GM21360 (cell line): ENCODE measurements around the gene ZNF766.
"Not testable (repeated sequence)": the region's sequence is repeated elsewhere in the genome, so short reads cannot be mapped to it uniquely, and the experiment has no call there.

Experiments used
- ATAC-seq: cut with Tn5 transposase; IDR thresholded peaks from one replicate; pipeline ENCODE4 v1.9.1; 2021; ENCODE audit warnings: mild to moderate bottlenecking, moderate library complexity; ENCODE audit not compliant: unreplicated experiment

ZNF766 gene

DNA sequence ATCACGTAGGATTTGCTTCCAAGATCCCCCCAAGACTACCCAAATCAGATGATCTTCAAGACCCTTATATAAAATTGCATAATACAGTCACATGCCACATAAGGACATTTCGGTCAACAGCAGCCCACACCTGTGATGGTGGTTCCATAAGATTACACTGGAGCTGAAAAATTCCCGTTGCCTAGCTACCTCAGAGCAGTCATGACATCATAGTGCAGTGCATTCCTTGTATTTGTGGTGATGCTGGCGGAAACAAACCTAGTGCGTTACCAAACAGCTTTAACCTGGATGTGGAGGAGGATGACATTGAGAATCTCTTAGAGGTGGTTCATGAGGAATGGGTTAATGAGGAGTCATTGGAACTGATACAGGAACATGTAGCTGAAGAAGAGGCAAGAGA, 4.8 kb downstream of the ZNF766 start:
- ATAC-seq, result no peak

DNA sequence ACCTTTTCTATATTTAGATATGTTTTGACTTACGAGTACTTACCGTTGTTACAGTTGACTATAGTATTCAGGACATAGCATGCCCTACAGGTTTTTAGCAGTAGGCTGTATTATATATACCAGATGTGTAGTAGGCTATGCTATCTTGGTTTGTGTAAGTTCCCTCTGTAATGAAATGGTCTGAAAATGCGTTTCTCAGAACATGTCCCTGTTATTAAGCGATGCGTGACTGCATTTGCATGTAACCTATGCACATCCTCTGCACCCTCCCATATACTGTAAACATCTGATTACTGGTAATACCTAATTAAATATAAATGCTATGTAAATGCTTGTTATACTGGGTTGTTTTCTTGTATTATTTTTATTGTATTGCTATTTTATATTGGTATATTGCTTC, 6.6 kb downstream of the ZNF766 start:
- no peak for ATAC-seq

GRCh38 chr19:52277471-52277870, 8.1 kb downstream of the ZNF766 start:
- no peak for ATAC-seq

GRCh38 chr19:52286256-52286655, 16.9 kb downstream of the ZNF766 start:
- ATAC-seq, result no peak

GRCh38 chr19:52291781-52292180, 22.4 kb downstream of the ZNF766 start:
- no peak for ATAC-seq

DNA sequence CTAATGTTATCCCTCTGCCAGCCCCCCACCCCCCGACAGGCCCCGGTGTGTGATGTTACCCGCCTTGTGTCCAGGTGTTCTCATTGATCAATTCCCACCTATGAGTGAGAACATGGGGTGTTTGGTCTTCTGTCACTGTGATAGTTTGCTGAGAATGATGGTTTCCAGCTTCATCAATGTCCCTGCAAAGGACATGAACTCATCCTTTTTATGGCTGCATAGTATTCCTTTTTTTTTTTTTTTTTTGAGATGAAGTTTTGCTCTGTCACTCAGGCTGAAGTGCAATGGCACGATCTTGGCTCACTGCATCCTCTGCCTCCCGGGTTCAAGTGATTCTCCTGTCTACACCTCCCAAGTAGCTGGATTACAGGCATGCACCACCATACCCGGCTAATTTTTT, 23.6 kb downstream of the ZNF766 start:
- ATAC-seq, result not testable (repeated sequence)

- no peak for ATAC-seq
Measured at GRCh38 chr19:52296400-52296772, 27.0 kb downstream of the ZNF766 start.

DNA sequence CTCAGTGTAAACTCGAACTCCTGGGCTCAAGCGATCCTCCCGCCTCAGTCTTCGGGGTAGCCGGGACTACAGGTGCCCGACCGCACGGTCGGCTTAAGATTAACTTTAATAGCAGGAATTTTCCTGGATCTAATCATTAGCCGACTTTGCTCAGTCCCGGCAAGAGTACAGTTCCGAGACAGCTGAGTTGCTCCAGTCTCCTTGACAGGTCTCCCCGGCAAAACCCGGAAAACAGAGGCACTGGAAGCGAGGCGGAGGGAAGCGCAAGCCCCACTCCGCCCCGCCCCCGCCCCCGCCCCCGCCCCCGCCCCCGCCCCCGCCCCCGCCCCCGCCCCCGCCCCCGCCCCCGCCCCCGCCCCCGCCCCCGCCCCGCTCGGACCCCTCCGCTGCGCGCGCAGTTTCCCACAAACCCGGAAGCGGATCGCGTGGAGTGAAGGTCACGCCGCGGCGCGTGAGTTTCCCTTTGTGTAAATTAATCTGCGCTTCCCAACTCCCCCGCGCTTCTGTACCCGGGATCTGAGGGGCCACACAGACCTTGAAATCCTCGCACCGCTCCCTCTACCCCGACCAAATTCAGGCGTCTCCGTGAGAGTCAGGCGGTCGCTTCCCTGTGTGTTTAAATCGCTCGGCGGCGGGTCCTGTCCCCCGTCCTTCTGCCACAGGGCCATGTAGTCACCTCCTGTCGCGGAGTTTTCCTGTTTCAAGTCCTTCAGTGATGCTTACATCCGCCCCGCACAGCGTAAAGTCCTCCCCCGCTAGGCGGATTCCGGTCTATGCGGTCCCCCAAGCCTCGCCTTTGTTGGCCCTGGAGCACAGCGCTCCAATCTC, 27.6 kb downstream of the ZNF766 start, which contains the start of gene ZNF480:
Gene ZNF480 (plus strand): TSS at position 397 of the 828 bp plus-strand sequence. CDS start 3,244 bp downstream, outside the sequence.
- no peak for ATAC-seq

DNA sequence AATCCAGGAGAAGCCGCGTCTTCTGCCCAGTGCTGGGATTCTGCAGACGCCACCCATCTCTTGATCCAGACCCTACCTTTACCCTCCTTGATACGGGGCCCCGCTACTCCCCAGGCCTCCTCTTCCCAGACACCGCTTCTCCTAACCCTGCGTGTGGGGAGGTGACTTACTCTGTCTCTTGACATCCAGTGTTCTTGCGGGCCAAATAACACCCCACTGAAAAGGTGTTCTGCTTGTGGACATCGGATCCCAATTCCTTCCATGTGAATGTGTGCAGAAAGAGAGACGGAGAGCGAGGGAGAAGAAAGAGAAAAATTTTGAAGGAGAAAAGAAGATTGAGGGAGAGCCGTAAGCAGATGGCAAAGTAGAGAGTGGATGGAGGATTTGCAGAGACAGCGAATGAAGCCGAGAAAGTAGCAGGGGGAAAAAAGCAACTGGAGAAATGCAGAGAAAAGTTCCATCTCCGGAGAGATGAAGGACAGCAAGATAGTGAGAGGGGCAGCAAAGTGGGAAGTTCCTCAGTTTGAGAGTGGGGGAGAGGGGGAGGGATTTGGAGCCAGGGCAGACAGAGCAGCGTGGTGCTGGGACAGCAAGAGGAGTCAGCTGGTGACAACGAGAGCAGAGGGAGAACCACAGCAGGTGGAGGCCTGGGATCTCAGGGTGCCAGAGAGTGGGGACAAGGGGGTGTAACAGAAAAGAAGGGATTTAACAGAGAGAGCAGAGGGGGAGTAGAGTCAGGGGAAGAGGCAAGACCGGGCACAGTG, 28.4 kb downstream of the ZNF766 start:
- ATAC-seq, result no peak

- no peak for ATAC-seq
Measured at GRCh38 chr19:52307275-52307674, 37.9 kb downstream of the ZNF766 start.

DNA sequence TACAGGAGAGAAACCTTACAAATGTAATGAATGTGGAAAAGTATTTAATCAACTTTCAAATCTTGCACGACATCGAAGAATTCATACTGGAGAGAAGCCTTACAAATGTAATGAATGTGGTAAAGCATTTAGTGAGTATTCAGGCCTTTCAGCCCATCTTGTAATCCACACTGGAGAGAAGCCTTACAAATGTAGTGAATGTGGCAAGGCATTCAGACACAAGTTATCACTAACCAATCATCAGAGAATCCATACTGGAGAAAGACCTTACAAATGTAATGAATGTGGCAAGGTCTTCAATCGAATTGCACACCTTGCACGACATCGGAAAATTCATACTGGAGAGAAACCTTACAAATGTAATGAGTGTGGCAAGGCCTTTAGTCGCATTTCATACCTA, 53.0 kb downstream of the ZNF766 start:
- ATAC-seq, result no peak

- ATAC-seq, result no peak
Measured at GRCh38 chr19:52331757-52332156, 62.4 kb downstream of the ZNF766 start.

- no peak for ATAC-seq
Measured at GRCh38 chr19:52335768-52336116, 66.4 kb downstream of the ZNF766 start.

GRCh38 chr19:52336117-52336790, 66.9 kb downstream of the ZNF766 start, which contains the start of gene ZNF610:
ZNF610 (plus strand) TSS chr19:52336243; CDS start chr19:52349173, 12,930 bp downstream.
- ATAC-seq, result no peak

DNA sequence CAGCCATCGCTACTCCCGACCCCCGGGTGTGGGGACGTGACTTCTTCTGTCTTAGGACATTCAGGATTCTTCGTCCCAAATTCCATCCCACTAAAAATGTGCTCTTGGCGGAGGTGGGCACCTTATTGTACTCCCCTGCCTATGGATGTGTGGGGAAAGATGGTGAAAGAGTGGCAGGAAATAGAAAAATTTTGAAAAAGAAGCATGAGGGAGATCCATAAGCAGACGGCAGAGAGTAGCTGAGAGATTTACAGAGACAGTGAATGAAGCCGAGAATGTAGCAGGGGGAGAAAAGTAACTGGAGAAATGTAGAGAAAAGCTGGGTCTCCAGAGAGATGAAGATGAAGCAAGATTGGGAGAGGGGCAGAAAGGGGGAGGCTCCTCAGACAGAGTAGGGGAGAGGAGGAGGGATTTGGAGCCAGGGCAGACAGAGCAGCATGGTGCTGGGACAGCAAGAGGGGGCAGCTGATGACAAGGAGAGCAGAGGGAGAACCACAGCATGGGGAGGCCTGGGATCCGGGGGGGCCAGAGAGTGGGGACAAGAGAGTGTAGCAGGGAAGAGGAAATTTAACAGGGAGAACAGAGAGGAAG, 67.5 kb downstream of the ZNF766 start:
- ATAC-seq, result no peak

DNA sequence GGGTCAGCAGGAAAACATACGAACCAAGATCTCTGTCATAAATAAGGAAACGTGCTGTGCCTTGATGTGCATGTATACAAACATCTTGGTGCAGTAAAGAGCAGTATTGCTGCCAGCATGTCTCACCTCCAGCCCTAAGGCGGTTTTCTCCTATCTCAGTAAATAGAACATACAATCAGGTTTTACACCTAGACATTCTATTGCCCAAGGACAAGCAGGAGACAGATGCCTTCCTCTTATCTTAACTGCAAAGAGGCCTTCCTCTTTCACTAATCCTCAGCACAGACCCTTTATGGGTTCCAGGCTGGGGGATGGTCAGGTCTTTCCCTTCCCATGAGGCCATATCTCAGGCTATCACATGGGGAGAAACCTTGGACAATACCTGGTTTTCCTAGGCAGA, 69.6 kb downstream of the ZNF766 start:
- not testable (repeated sequence) for ATAC-seq

GRCh38 chr19:52343548-52343947, 74.2 kb downstream of the ZNF766 start:
- ATAC-seq, result no peak

DNA sequence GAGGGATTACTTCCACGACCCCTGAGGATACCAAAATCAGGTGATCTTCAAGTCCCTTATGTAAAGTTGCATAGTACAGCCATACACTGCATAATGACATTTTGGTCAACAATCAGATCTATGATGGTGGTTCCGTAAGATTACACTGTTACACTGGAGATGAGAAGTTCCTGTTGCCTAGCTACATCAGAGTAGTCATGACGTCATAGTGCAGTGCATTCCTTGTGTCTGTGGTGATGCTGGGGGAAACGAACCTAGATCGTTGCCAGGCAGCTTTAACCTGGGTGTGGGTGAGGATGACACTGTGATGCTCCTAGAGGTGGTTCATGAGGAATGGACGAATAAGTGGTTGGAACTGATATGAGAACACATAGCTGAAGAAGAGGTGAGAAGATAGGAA, 75.8 kb downstream of the ZNF766 start:
- ATAC-seq, result no peak
